Panc1 (cell line): ENCODE results near the gene NR0B1. TPM values are rescaled to one million over a fixed set of nuclear protein-coding genes. Genes with fewer than 3 reads are reported as not detected.

Experiments used
- ATAC-seq: fragments of 200-7000 bp; cut with Tn5 transposase; 2 replicates; pipeline ENCODE4 v1.9.1; 2020; ENCODE audit warnings: mild to moderate bottlenecking, moderate library complexity
- BruUV-seq: library from RNA; stranded (reverse); fragments of 400-500 nt; replicated peaks from 2 replicates; lab custom pipeline; 2021; lab: Mats Ljungman, UMichigan
- CTCF ChIA-PET: fragments of 300-600 bp; sonication (Branson Sonifier 250); formaldehyde crosslinking; loops from one replicate; lab custom pipeline; 2022; ENCODE audit warnings: antibody characterized with exemption; lab: Charles Lee
- POLR2A ChIA-PET: fragments of 300-600 bp; sonication (Branson Sonifier 250); formaldehyde crosslinking; loops from one replicate; lab custom pipeline; 2022; ENCODE audit warnings: antibody characterized with exemption; lab: Charles Lee
- DNase-seq: peaks from one replicate; pipeline ENCODE4 v3.0.0-alpha.2; 2010; ENCODE audit warnings: low read depth, low spot score
- H3K27ac ChIP-seq: 2 replicates; pipeline ENCODE4 v1.5.1; 2011; ENCODE audit warnings: mild to moderate bottlenecking, low read length, inconsistent platforms
- H3K27me3 ChIP-seq: fragments of 200-500 bp; sonication (Bioruptor generic); 2 replicates; pipeline ENCODE4 v1.6.0; 2014; ENCODE audit warnings: low read length, inconsistent platforms; ENCODE audit not compliant: control insufficient read depth, insufficient read depth
- H3K36me3 ChIP-seq: fragments of 200-500 bp; sonication (Bioruptor generic); 2 replicates; pipeline ENCODE4 v1.5.1; 2014; ENCODE audit warnings: inconsistent platforms, mild to moderate bottlenecking, low read length, moderate library complexity; ENCODE audit not compliant: control insufficient read depth, insufficient read depth
- H3K4me1 ChIP-seq: 2 replicates; pipeline ENCODE4 v1.5.1; 2011; ENCODE audit warnings: inconsistent platforms, mild to moderate bottlenecking, low read length, moderate library complexity; ENCODE audit not compliant: control insufficient read depth, insufficient read depth
- H3K4me3 ChIP-seq, 2 experiments: 2 replicates each; pipeline ENCODE4 v1.5.1; 2011 to 2012; ENCODE audit warnings: low read depth in 2 of 2, low read length in 2 of 2, mild to moderate bottlenecking in 2 of 2, inconsistent platforms in 1 of 2, moderate library complexity in 1 of 2
- H3K9me3 ChIP-seq: fragments of 200-500 bp; sonication (Bioruptor generic); 2 replicates; pipeline ENCODE4 v1.5.1; 2014; ENCODE audit warnings: low read depth, mild to moderate bottlenecking, inconsistent platforms, low read length, moderate library complexity; ENCODE audit not compliant: control insufficient read depth, insufficient read depth
- CTCF ChIP-seq: fragments of 450-650 bp; IDR thresholded peaks from 2 replicates; pipeline ENCODE4 v1.5.1; 2017; ENCODE audit warnings: mild to moderate bottlenecking
- POLR2AphosphoS5 ChIP-seq: IDR thresholded peaks from 2 replicates; pipeline ENCODE4 v1.6.1; 2012; ENCODE audit warnings: mild to moderate bottlenecking, low read depth, low read length, moderate library complexity
- SIN3A ChIP-seq: IDR thresholded peaks from 2 replicates; pipeline ENCODE4 v1.6.1; 2012; ENCODE audit warnings: low read depth, mild to moderate bottlenecking, low read length, moderate library complexity, borderline replicate concordance; ENCODE audit not compliant: insufficient read depth
- TCF7L2 ChIP-seq: IDR thresholded peaks from 2 replicates; pipeline ENCODE4 v1.6.1; 2011; ENCODE audit warnings: mild to moderate bottlenecking, low read depth, low read length, inconsistent platforms
- in situ Hi-C: cut with HindIII; loops from 2 replicates; pipeline ENCODE4 v1.10.0; 2016; ENCODE audit warnings: low sequenced_read_pairs, low pct_unique_long_range_greater_than_20kb
- intact Hi-C: fragments of 100-400 bp; cut with micrococcal nuclease; formaldehyde crosslinking; loops from one replicate; pipeline ENCODE4 v1.10.0; 2022; ENCODE audit not compliant: unreplicated experiment
- total RNA-seq: library from RNA; stranded (reverse); gene quantifications from one replicate; pipeline ENCODE4 v1.2.1, GENCODE V29; 2021; ENCODE audit not compliant: unreplicated experiment
- TF ChIP-seq, protein P1 (sequence below), 2 experiments: IDR thresholded peaks; 2 replicates each; pipeline ENCODE4 v1.6.1; 2011 to 2012; ENCODE audit warnings: low read depth in 2 of 2, control low read depth in 1 of 2, low read length in 1 of 2, mild to moderate bottlenecking in 1 of 2, moderate library complexity in 1 of 2; ENCODE audit not compliant: insufficient read depth in 1 of 2

Gene NR0B1
- total RNA-seq, 1 experiment from 2014 or later, result not detected

GRCh38 chrX:30262763-30263162 is 46.4 kb downstream of the NR0B1 start:
- Histone ChIP-seq H3K9me3 (no peaks in the 10 kb centered on the region), H3K27me3 (no peaks in the 10 kb centered on the region), H3K27ac (no peak overlapping the region), H3K4me1 (no peaks in the 10 kb centered on the region), H3K36me3 (no peaks in the 10 kb centered on the region), H3K4me3 (no peak overlapping the region)
- ChIA-PET POLR2A (no interaction called here), CTCF (no interaction called here)
- DNase-seq (no peak), ATAC-seq (no peak)
- intact Hi-C loops (no loop called here), in situ Hi-C loops (no loop called here)
- BruUV-seq, result no TSS peak
- TF ChIP-seq TCF7L2 (no peak), CTCF (no peak), POLR2AphosphoS5 (no peak), SIN3A (no peak)
- TF ChIP-seq, protein P1, sequence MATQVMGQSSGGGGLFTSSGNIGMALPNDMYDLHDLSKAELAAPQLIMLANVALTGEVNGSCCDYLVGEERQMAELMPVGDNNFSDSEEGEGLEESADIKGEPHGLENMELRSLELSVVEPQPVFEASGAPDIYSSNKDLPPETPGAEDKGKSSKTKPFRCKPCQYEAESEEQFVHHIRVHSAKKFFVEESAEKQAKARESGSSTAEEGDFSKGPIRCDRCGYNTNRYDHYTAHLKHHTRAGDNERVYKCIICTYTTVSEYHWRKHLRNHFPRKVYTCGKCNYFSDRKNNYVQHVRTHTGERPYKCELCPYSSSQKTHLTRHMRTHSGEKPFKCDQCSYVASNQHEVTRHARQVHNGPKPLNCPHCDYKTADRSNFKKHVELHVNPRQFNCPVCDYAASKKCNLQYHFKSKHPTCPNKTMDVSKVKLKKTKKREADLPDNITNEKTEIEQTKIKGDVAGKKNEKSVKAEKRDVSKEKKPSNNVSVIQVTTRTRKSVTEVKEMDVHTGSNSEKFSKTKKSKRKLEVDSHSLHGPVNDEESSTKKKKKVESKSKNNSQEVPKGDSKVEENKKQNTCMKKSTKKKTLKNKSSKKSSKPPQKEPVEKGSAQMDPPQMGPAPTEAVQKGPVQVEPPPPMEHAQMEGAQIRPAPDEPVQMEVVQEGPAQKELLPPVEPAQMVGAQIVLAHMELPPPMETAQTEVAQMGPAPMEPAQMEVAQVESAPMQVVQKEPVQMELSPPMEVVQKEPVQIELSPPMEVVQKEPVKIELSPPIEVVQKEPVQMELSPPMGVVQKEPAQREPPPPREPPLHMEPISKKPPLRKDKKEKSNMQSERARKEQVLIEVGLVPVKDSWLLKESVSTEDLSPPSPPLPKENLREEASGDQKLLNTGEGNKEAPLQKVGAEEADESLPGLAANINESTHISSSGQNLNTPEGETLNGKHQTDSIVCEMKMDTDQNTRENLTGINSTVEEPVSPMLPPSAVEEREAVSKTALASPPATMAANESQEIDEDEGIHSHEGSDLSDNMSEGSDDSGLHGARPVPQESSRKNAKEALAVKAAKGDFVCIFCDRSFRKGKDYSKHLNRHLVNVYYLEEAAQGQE (IDR thresholded peaks at IDR 0.05; ENCODE audit: insufficient read depth in 1 of 2, low read depth in 2 of 2, low read length in 1 of 2), result no peak

GRCh38 chrX:30261012-30261411 is 48.2 kb downstream of the NR0B1 start:
- no peaks in the 10 kb centered on the region for H3K4me1 ChIP-seq
- H3K36me3 ChIP-seq, result no peaks in the 10 kb centered on the region
- CTCF ChIA-PET, result no interaction called here
- TF ChIP-seq SIN3A (no peak), CTCF (no peak), TCF7L2 (no peak), POLR2AphosphoS5 (no peak)
- TF ChIP-seq, protein P1 (IDR thresholded peaks at IDR 0.05; ENCODE audit: insufficient read depth in 1 of 2, low read depth in 2 of 2, low read length in 1 of 2), result no peak
- no peak overlapping the region for H3K4me3 ChIP-seq
- no peaks in the 10 kb centered on the region for H3K9me3 ChIP-seq
- no peak overlapping the region for H3K27ac ChIP-seq
- BruUV-seq, result no TSS peak
- POLR2A ChIA-PET, result no interaction called here
- no peaks in the 10 kb centered on the region for H3K27me3 ChIP-seq
- ATAC-seq (no peak), DNase-seq (no peak)
- in situ Hi-C loops, result no loop called here
- intact Hi-C loops, result no loop called here
